ENCODE data around the gene ACTR3. TPM values are rescaled to one million over a fixed set of nuclear protein-coding genes. Genes with fewer than 3 reads are reported as not detected.

ACTR3 gene
- total RNA-seq, 4 donors from 2014 or later, result 70.0 to 179 (median 162) TPM

DNA sequence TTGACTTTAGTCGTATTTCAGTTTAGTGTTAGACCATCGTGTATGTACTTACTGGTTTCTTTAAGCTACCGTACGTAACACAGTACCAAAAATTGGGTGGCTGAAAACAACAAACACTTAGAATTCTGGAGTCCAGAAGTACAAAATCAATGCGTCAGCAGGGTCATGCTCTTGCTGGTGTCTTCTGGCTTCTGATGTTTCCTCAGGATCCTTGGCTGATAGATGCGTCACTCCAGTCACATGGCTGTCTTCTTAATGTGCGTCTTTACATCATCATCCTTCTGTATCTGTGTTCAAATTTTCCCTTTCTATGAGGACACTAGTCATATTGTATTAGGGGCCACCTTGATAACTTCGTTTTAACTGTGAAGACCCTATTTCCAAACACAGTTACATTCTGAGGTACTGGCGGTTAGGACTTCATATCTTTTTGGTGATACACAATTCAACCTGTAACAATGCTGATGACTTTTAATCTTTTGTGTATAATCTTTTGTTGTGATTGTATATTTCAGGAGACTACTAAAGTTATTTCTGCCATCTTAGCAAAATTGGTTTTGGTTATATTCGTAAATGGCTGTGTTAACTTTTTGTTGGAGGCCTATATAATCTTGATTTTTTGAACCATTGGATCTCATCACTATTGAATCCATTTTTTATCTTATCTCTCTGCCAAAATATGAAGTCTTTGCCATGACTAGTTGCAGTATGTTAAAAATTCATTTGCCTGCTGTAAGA, 25.4 kb downstream of the ACTR3 start:
- H3K27me3 ChIP-seq, result no peaks in the 10 kb centered on the region
- DNase-seq, result no peak
- H3K27ac ChIP-seq, result no peak overlapping the region
- H3K9me3 ChIP-seq, result no peaks in the 10 kb centered on the region
- peaks cover 0 to 5% of the 10 kb centered on the region in 2 donors for H3K4me1 ChIP-seq
- intact Hi-C loops (cut with DNase I; ENCODE audit: low total_unique reads), result no loop called here
- H3K4me3 ChIP-seq, result no peak overlapping the region
- no peak for TF ChIP-seq CTCF (IDR thresholded peaks at IDR 0.05)
- TF ChIP-seq POLR2A (IDR thresholded peaks at IDR 0.05), result no peak
- H3K36me3 ChIP-seq, result no peaks in the 10 kb centered on the region

GRCh38 chr2:113918229-113918628, 28.3 kb downstream of the ACTR3 start:
- TF ChIP-seq CTCF (IDR thresholded peaks at IDR 0.05), result no peak
- no peak for TF ChIP-seq POLR2A (IDR thresholded peaks at IDR 0.05)
- intact Hi-C loops (cut with DNase I; ENCODE audit: low total_unique reads), result no loop called here
- Histone ChIP-seq H3K4me3 (no peak overlapping the region), H3K27me3 (no peaks in the 10 kb centered on the region), H3K9me3 (no peaks in the 10 kb centered on the region), H3K4me1 (no peaks in the 10 kb centered on the region), H3K36me3 (no peaks in the 10 kb centered on the region), H3K27ac (no peak overlapping the region)
- no peak for DNase-seq

DNA sequence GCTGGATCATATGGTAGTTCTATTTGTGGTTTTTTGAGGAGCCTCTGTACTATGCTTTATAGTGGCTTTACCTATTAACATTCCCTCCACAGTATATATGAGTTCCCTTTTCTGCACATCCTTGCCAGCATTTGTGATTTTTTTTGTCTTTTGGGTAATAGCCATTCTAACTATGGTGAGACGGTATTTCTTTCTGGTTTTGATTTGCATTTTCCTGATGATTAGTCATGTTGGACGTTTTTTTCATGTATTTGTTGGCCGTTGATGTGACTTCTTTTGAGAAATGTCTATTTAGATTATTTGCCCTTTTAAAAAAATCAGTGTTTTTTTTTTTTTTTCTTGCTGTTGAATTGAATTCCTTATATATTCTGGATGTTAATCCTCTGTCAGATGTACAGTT, 31.1 kb downstream of the ACTR3 start:
- H3K4me1 ChIP-seq, result no peaks in the 10 kb centered on the region
- intact Hi-C loops (cut with DNase I; ENCODE audit: low total_unique reads), result no loop called here

GRCh38 chr2:113922335-113922734, 32.4 kb downstream of the ACTR3 start:
- no peak for DNase-seq
- intact Hi-C loops (cut with DNase I; ENCODE audit: low total_unique reads), result no loop called here
- Histone ChIP-seq H3K4me1 (no peaks in the 10 kb centered on the region), H3K27me3 (no peaks in the 10 kb centered on the region), H3K27ac (no peak overlapping the region), H3K9me3 (no peaks in the 10 kb centered on the region), H3K36me3 (no peaks in the 10 kb centered on the region), H3K4me3 (no peak overlapping the region)
- TF ChIP-seq POLR2A (IDR thresholded peaks at IDR 0.05), result no peak
- no peak for TF ChIP-seq CTCF (IDR thresholded peaks at IDR 0.05)

More for the DNA sequence above, 31.1 kb downstream of the ACTR3 start:
- TF ChIP-seq CTCF (IDR thresholded peaks at IDR 0.05) (no peak), POLR2A (IDR thresholded peaks at IDR 0.05) (no peak)
- Histone ChIP-seq H3K4me3 (no peak overlapping the region), H3K27ac (no peak overlapping the region), H3K27me3 (no peaks in the 10 kb centered on the region), H3K9me3 (no peaks in the 10 kb centered on the region), H3K36me3 (no peaks in the 10 kb centered on the region)
- no peak for DNase-seq

DNA sequence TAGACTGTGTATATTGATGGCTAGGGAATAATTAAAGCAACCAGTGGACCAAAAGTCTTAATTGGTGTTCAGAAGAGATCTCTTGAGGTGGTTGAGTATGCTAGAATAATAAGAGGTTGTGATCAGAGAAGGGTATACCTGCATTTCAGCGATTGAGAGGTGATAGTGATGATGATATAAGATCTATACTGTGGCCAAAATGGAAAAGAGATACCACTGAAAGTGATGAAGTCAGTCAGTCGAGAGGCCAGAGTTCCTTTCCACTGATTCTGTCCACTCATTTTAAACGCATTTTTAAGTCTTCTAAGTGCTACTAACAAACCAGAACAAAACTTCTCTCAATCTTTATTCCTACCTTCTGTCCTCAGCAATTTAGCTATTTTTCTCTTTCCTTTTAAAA, 32.9 kb downstream of the ACTR3 start:
- no peak for TF ChIP-seq POLR2A (IDR thresholded peaks at IDR 0.05)
- TF ChIP-seq CTCF (IDR thresholded peaks at IDR 0.05), result no peak

More for the DNA sequence above, 32.9 kb downstream of the ACTR3 start:
- intact Hi-C loops (cut with DNase I; ENCODE audit: low total_unique reads), result no loop called here
- H3K4me1 ChIP-seq, result no peaks in the 10 kb centered on the region
- no peaks in the 10 kb centered on the region for H3K9me3 ChIP-seq
- no peak for DNase-seq
- no peak overlapping the region for H3K4me3 ChIP-seq
- no peaks in the 10 kb centered on the region for H3K36me3 ChIP-seq
- no peaks in the 10 kb centered on the region for H3K27me3 ChIP-seq
- H3K27ac ChIP-seq, result no peak overlapping the region
